Measurements from ENCODE around the gene POLH. TPM values are rescaled to one million over a fixed set of nuclear protein-coding genes. Genes with fewer than 3 reads are reported as not detected.
"Not testable (repeated sequence)": the region's sequence is repeated elsewhere in the genome, so short reads cannot be mapped to it uniquely, and the experiment has no call there.

The POLH gene
- 18.3 and 18.6 TPM in 2 replicates for total RNA-seq (2012; rRNA removed)

DNA sequence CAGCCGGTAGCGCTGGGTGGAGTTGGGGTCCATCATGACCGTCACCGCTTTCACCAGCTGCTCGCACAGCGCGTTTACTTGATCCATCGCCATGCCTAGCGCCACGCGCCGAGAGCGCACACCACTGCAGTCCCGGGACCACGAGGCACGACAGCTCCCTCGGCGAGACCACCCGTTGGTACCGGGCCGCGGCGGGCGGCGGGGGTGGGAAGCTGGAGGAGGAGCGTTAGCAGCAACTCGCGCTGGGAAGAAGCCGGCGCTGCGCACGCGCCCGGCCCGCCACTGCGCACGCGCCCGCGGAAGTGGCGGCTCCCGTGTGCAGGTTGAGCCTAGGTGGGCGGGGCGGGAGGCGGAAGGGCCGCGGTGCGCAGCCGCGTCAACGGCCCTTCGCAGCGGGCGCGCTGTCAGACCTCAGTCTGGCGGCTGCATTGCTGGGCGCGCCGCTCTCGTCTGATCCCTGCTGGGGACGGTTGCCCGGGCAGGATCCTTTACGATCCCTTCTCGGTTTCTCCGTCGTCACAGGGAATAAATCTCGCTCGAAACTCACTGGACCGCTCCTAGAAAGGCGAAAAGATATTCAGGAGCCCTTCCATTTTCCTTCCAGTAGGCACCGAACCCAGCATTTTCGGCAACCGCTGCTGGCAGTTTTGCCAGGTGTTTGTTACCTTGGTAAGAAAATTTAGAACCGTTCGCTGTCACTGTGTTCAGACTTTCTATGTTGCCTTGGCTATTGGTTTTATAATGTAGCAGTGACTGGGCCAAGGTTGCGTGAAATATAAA, at the start of gene POLH, which contains the start of gene XPO5:
POLH (plus strand) TSS at position 414 of the 780 bp plus-strand sequence. CDS start 6,135 bp downstream, outside the sequence.
XPO5 (minus strand) TSS at position 267 of the 780 bp plus-strand sequence; CDS start at position 93, 174 bp downstream.
- Histone ChIP-seq H3K4me3 (ENCODE audit: low read length) (peak within 1 kb of the TSS; percentile 100), H3K27me3 (ENCODE audit: control insufficient read depth, insufficient read depth, low read length) (no peaks in the 10 kb centered on the region), H3K36me3 (ENCODE audit: insufficient read depth, low read length) (peaks cover 24% of the 10 kb centered on the region), H3K4me2 (ENCODE audit: low read length) (peak within 1 kb of the TSS; percentile 88), H3K4me1 (ENCODE audit: control insufficient read depth, insufficient read depth, low read length) (peaks cover 31% of the 10 kb centered on the region), H3K9me3 (replicated peaks; ENCODE audit: low read length) (no peaks in the 10 kb centered on the region), H3K9ac (ENCODE audit: low read depth, low read length) (peak within 1 kb of the TSS; percentile 88)

DNA sequence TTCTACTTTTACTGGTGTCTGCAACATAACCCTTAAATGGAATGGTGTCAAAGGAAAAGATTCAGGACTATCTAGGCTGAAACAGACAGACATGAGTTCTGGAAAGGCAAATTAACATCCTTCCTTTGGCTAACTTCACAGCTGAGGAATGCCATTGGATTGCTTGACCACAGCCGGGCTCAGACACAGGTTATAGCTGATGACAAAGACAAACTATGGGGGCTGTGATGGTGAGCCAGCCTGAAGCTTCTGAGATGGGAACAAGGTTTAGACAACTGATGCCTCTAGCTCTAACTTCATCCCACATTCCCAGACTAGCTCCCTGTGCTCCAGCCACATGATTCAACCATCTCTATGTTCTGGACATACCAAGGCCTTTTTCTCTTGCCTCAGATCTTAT, 43.8 kb upstream of the POLH start:
- Histone ChIP-seq H3K36me3 (ENCODE audit: insufficient read depth, low read length) (peaks cover 52% of the 10 kb centered on the region), H3K9ac (ENCODE audit: low read depth, low read length) (no peak overlapping the region)

DNA sequence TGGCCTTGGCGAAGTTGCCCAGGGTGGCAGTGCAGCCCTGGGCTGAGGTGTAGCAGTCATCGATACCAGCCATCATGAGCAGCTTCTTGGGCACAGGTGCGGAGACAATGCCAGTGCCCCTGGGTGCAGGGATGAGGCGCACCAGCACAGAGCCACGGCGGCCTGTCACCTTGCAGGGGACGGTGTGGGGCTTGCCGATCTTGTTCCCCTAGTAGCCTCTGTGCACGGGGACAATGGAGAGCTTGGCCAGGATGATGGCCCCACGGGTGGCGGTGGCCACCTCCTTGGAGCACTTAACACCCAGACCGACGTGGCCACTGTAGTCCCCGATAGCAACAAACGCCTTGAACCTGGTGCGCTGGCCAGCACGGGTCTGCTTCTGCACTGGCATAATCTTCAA, 37.0 kb upstream of the POLH start:
- peaks cover 31% of the 10 kb centered on the region for H3K36me3 ChIP-seq (ENCODE audit: insufficient read depth, low read length)
- H3K4me1 ChIP-seq (ENCODE audit: control insufficient read depth, insufficient read depth, low read length); H3K4me3 ChIP-seq (ENCODE audit: low read length); H3K4me2 ChIP-seq (ENCODE audit: low read length); H3K9me3 ChIP-seq (replicated peaks; ENCODE audit: low read length); H3K27me3 ChIP-seq (ENCODE audit: control insufficient read depth, insufficient read depth, low read length); H3K9ac ChIP-seq (ENCODE audit: low read depth, low read length): not testable (repeated sequence)

More for the DNA sequence above, 43.8 kb upstream of the POLH start:
- Histone ChIP-seq H3K27me3 (ENCODE audit: control insufficient read depth, insufficient read depth, low read length) (no peaks in the 10 kb centered on the region), H3K4me2 (ENCODE audit: low read length) (no peak overlapping the region), H3K9me3 (replicated peaks; ENCODE audit: low read length) (no peaks in the 10 kb centered on the region), H3K4me3 (ENCODE audit: low read length) (no peak overlapping the region), H3K4me1 (ENCODE audit: control insufficient read depth, insufficient read depth, low read length) (no peaks in the 10 kb centered on the region)

DNA sequence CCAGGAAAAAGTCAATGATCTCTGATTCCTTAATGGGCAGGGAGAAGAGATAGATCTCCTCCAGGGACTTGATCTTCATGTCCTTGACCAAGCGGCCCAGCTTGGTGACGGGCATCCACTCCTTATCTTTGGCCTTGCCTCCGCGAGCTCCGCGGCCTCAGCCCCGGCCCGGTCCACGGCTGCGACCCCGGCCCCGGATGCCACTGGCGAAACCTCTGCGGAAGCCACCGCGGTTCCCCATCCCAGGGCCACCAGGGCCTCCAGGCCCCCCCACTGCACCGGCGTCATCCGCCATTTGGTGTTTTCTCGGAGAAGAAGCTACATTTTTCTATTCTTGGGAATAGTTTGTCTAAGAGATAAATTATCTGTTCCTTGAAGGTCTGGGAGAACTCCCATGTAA, 36.6 kb upstream of the POLH start:
- H3K4me3 ChIP-seq (ENCODE audit: low read length); H3K9me3 ChIP-seq (replicated peaks; ENCODE audit: low read length); H3K9ac ChIP-seq (ENCODE audit: low read depth, low read length); H3K4me2 ChIP-seq (ENCODE audit: low read length); H3K4me1 ChIP-seq (ENCODE audit: control insufficient read depth, insufficient read depth, low read length); H3K27me3 ChIP-seq (ENCODE audit: control insufficient read depth, insufficient read depth, low read length): not testable (repeated sequence)
- peaks cover 29% of the 10 kb centered on the region for H3K36me3 ChIP-seq (ENCODE audit: insufficient read depth, low read length)

DNA sequence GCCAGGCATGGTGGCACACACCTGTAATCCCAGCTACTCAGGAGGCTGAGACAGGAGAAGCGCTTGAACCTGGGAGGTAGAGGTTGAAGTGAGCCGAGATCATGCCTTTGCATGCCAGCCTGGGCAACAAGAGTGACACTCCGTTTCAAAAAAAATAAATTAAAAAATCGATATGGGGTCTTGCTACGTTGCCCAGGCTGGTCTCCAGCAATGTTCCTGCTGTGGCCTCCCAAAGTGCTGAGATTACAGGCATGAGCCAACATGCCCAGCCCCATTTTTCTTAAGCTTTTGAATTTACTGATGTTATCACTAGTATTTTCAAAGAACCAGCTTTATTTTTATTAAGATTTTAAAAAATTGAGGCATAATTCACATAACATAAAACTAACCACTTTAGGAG, 35.5 kb upstream of the POLH start:
- Histone ChIP-seq H3K27me3 (ENCODE audit: control insufficient read depth, insufficient read depth, low read length) (no peaks in the 10 kb centered on the region), H3K9me3 (replicated peaks; ENCODE audit: low read length) (no peaks in the 10 kb centered on the region), H3K4me1 (ENCODE audit: control insufficient read depth, insufficient read depth, low read length) (no peaks in the 10 kb centered on the region), H3K9ac (ENCODE audit: low read depth, low read length) (no peak overlapping the region), H3K36me3 (ENCODE audit: insufficient read depth, low read length) (peaks cover 32% of the 10 kb centered on the region), H3K4me3 (ENCODE audit: low read length) (no peak overlapping the region), H3K4me2 (ENCODE audit: low read length) (no peak overlapping the region)

DNA sequence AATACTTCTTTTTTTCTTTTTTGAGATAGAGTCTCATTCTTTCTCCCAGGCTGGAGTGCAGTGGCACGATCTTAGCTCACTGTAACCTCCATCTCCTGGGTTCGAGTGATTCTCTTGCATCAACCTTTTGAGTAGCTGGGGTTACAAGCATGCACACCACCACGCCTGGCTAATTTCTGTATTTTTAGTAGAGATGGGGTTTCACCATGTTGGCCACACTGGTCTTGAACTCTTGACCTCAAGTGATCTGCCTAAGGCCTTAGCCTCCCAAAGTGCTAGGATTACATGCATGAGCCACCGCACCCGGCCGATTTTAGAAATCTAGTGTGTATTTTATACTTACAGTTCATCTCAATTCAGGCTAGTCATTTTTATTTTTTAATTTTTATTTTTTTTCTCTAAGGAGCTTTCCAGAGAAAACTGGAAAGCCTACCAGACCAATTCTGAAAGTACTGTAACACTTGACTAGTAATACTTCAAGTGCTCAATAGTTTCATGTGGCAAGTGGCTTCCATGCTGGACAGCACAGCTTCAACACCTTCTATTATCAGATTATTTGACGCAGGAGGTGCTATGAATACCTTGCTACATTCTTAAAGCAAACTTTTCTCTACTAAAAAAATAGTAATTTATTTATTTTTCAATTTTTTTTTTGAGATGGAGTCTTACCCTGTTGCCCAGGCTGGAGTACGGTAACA, 34.1 kb upstream of the POLH start:
- H3K27me3 ChIP-seq (ENCODE audit: control insufficient read depth, insufficient read depth, low read length) = no peaks in the 10 kb centered on the region
- no peaks in the 10 kb centered on the region for H3K9me3 ChIP-seq (replicated peaks; ENCODE audit: low read length)
- peaks cover 45% of the 10 kb centered on the region for H3K36me3 ChIP-seq (ENCODE audit: insufficient read depth, low read length)
- no peak overlapping the region for H3K9ac ChIP-seq (ENCODE audit: low read depth, low read length)
- H3K4me2 ChIP-seq (ENCODE audit: low read length) = no peak overlapping the region
- H3K4me1 ChIP-seq (ENCODE audit: control insufficient read depth, insufficient read depth, low read length) = no peaks in the 10 kb centered on the region
- no peak overlapping the region for H3K4me3 ChIP-seq (ENCODE audit: low read length)

DNA sequence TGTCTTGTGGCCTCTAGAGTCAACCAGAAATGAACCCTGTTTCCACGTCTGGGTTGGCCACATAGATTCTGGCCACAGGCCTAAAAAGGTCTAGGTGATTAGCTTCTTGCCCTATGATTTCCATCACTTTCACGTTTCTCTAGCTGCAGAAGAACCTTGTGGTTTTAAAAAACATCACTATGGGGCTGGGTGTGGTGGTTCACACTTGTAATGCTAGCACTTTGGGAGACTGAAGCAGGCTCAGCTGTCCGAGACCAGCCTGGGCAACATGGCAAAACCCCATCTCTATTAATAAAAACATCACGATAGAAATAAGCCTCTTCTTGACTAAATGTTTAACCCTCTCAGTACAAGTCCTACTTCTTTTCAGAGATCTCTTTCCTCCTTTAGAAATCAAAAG, 31.5 kb upstream of the POLH start:
- Histone ChIP-seq H3K9me3 (replicated peaks; ENCODE audit: low read length) (no peaks in the 10 kb centered on the region), H3K4me3 (ENCODE audit: low read length) (no peak overlapping the region), H3K4me1 (ENCODE audit: control insufficient read depth, insufficient read depth, low read length) (no peaks in the 10 kb centered on the region), H3K36me3 (ENCODE audit: insufficient read depth, low read length) (peaks cover 59% of the 10 kb centered on the region), H3K9ac (ENCODE audit: low read depth, low read length) (no peak overlapping the region), H3K4me2 (ENCODE audit: low read length) (no peak overlapping the region), H3K27me3 (ENCODE audit: control insufficient read depth, insufficient read depth, low read length) (no peaks in the 10 kb centered on the region)

DNA sequence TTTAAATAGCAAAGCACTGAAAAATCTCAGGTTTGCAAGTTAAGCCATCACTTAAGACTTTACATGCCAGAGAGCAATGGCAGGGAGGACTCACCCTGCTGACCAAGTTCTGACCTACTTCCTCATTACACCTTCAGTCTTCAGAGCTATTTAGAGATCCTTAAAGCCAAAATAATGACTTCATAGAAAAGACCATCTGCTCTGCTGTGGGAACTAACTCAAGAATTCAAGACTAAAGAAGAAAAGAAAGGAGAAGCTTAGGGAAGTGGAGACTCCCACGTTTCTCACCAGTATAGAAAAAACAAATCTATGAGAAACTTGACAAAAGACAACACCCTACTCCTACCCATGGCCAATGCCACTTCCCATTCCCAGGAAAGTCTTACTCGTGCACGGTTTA, 28.8 kb upstream of the POLH start:
- no peak overlapping the region for H3K4me3 ChIP-seq (ENCODE audit: low read length)
- H3K4me1 ChIP-seq (ENCODE audit: control insufficient read depth, insufficient read depth, low read length) = no peaks in the 10 kb centered on the region
- H3K9me3 ChIP-seq (replicated peaks; ENCODE audit: low read length) = no peaks in the 10 kb centered on the region
- H3K4me2 ChIP-seq (ENCODE audit: low read length) = no peak overlapping the region
- no peak overlapping the region for H3K9ac ChIP-seq (ENCODE audit: low read depth, low read length)
- H3K36me3 ChIP-seq (ENCODE audit: insufficient read depth, low read length) = peaks cover 76% of the 10 kb centered on the region
- no peaks in the 10 kb centered on the region for H3K27me3 ChIP-seq (ENCODE audit: control insufficient read depth, insufficient read depth, low read length)

DNA sequence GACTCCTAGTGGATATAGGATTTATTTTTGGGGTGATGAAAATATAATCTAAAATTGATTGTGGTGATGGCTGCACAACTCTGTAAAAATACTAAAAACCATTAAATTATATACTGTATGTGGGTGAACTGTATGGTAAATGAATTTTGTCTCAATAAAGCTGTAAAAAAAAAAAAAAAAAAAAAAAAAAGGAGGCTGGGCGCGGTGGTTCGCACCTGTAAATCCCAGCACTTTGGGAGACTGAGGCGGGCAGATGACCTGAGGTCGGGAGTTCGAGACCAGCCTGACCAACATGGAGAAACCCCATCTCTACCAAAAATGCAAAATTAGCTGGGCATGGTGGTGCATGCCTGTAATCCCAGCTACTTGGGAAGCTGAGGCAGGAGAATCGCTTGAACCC, 18.4 kb upstream of the POLH start:
- peaks cover 76% of the 10 kb centered on the region for H3K36me3 ChIP-seq (ENCODE audit: insufficient read depth, low read length)
- not testable (repeated sequence) for H3K9me3 ChIP-seq (replicated peaks; ENCODE audit: low read length); H3K4me3 ChIP-seq (ENCODE audit: low read length); H3K9ac ChIP-seq (ENCODE audit: low read depth, low read length); H3K4me1 ChIP-seq (ENCODE audit: control insufficient read depth, insufficient read depth, low read length); H3K4me2 ChIP-seq (ENCODE audit: low read length); H3K27me3 ChIP-seq (ENCODE audit: control insufficient read depth, insufficient read depth, low read length)

DNA sequence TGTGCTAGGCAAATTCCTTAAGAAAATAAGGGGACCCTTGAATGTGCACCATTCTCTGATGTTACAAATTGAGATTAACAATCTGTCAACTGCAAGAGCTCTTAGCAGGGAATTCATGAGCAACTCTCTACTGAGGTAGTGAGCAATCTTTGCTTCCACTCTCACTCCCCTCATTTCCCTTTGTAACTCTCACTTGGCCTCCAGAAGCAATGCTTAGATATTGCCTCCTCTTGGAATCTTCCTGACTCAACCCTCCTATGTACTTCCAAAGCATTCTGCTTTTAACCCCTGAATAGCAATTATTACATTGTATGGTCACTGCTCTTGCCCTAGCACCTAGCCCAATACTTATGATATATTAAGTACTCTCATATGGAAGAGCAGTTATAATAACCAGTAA, 16.7 kb upstream of the POLH start:
- Histone ChIP-seq H3K9ac (ENCODE audit: low read depth, low read length) (no peak overlapping the region), H3K36me3 (ENCODE audit: insufficient read depth, low read length) (peaks cover 74% of the 10 kb centered on the region), H3K4me1 (ENCODE audit: control insufficient read depth, insufficient read depth, low read length) (no peaks in the 10 kb centered on the region), H3K4me2 (ENCODE audit: low read length) (no peak overlapping the region), H3K27me3 (ENCODE audit: control insufficient read depth, insufficient read depth, low read length) (no peaks in the 10 kb centered on the region), H3K9me3 (replicated peaks; ENCODE audit: low read length) (no peaks in the 10 kb centered on the region), H3K4me3 (ENCODE audit: low read length) (no peak overlapping the region)

DNA sequence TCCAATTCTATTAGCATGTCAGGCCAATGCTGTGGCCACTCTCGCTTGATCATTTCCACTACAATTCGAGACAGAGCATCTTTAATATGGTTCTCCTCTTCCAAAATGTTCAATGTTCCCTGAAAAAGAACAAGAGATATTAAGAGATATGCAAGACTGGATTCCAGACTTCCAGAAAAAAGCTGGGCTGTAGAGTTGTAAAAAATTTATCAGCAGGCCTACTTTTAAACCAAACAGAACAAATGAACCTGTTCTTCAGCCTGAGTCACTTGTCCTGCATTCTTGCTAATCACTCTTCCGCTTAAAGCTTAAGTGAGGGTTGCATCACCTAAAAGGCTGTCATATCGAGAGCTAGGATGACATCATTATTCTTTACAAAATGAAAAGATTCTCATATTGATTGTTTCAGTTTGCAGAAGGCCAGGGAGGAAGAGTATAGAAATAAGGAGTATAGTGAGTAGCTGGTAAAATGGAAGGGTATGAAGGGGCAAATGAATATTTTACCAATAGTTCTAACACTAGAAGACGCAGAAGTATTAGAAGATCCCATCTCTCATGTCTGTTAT, 5.0 kb upstream of the POLH start:
- no peak overlapping the region for H3K4me2 ChIP-seq (ENCODE audit: low read length)
- H3K36me3 ChIP-seq (ENCODE audit: insufficient read depth, low read length) = peaks cover 41% of the 10 kb centered on the region
- no peak overlapping the region for H3K4me3 ChIP-seq (ENCODE audit: low read length)
- H3K9ac ChIP-seq (ENCODE audit: low read depth, low read length) = no peak overlapping the region
- H3K27me3 ChIP-seq (ENCODE audit: control insufficient read depth, insufficient read depth, low read length) = no peaks in the 10 kb centered on the region
- no peaks in the 10 kb centered on the region for H3K9me3 ChIP-seq (replicated peaks; ENCODE audit: low read length)
- peaks cover 5% of the 10 kb centered on the region for H3K4me1 ChIP-seq (ENCODE audit: control insufficient read depth, insufficient read depth, low read length)

Data from skeletal muscle satellite cell (primary cell).